ENCODE measurements around the gene STXBP4.

Gene STXBP4

DNA sequence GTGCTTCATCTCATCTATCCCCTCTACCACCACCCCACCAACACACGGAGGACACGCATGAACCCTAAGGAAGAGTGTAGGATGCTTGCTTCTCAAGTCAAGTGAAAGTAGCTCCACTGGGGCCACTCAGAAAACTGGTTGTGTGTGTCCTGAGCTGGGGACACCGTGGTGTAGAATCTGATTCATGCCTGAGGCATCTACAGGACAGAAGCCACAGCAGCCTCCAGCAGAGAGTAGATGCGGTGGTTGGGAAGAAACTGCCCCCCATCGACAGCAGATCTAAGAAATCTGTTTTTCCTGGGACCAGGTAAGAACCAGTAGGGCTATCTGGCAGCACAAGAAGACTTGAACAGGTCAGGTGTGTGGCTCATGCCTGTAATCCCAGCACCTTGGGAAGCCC is 244.3 kb downstream of the STXBP4 start:
- H3K27ac ChIP-seq (ENCODE audit: low read length), result no peak overlapping the region
- no peaks in the 10 kb centered on the region for H3K9me3 ChIP-seq (replicated peaks; ENCODE audit: insufficient read depth, low read length)
- H2AFZ ChIP-seq (ENCODE audit: low read length), result no peak overlapping the region
- no peaks in the 10 kb centered on the region for H3K79me2 ChIP-seq (ENCODE audit: low read length)
- no peaks in the 10 kb centered on the region for H3K27me3 ChIP-seq (replicated peaks; ENCODE audit: insufficient read depth, low read length)
- no peak for DNase-seq
- no peak overlapping the region for H3K4me2 ChIP-seq (ENCODE audit: low read depth, low read length)
- no peaks in the 10 kb centered on the region for H3F3A ChIP-seq (ENCODE audit: insufficient read depth, low read length)
- H3K36me3 ChIP-seq (replicated peaks; ENCODE audit: insufficient read depth, low read length), result no peaks in the 10 kb centered on the region
- H3K9me2 ChIP-seq (replicated peaks; ENCODE audit: insufficient read depth, low read length), result no peaks in the 10 kb centered on the region
- no peaks in the 10 kb centered on the region for H3K4me1 ChIP-seq (ENCODE audit: low read length)
- TF ChIP-seq, protein P1, sequence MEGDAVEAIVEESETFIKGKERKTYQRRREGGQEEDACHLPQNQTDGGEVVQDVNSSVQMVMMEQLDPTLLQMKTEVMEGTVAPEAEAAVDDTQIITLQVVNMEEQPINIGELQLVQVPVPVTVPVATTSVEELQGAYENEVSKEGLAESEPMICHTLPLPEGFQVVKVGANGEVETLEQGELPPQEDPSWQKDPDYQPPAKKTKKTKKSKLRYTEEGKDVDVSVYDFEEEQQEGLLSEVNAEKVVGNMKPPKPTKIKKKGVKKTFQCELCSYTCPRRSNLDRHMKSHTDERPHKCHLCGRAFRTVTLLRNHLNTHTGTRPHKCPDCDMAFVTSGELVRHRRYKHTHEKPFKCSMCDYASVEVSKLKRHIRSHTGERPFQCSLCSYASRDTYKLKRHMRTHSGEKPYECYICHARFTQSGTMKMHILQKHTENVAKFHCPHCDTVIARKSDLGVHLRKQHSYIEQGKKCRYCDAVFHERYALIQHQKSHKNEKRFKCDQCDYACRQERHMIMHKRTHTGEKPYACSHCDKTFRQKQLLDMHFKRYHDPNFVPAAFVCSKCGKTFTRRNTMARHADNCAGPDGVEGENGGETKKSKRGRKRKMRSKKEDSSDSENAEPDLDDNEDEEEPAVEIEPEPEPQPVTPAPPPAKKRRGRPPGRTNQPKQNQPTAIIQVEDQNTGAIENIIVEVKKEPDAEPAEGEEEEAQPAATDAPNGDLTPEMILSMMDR (IDR thresholded peaks at IDR 0.05; ENCODE audit: low read length), result no peak
- TF ChIP-seq EZH2 (optimal IDR thresholded peaks at IDR 0.05; ENCODE audit: low read depth, low read length) (no peak), EZH2phosphoT487 (IDR thresholded peaks at IDR 0.05; ENCODE audit: low read length) (no peak)
- H3K4me3 ChIP-seq (ENCODE audit: low read length), result no peak overlapping the region
- H4K20me1 ChIP-seq (ENCODE audit: insufficient read depth, low read length), result no peaks in the 10 kb centered on the region
- no peak overlapping the region for H3K9ac ChIP-seq (ENCODE audit: low read length)

DNA sequence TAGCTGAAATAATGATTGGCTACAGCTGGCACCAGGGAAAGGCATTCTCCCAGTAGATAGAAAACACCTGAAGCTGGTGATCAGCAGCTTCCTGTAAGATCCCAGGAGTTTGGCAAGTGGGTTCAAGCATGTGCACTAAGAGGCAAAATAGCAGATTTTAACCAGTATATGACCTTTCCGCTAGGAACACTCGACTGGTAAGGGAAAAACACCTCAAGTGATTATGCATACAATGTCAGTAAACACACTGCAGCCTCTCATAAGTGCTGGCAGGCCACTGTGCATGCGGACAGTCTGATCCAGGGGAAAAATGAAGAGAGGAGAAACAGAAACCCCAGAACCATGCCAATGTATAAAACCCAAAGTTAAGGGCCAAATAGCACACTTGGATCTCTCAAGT is 247.1 kb downstream of the STXBP4 start:
- H3K79me2 ChIP-seq (ENCODE audit: low read length), result no peaks in the 10 kb centered on the region
- no peaks in the 10 kb centered on the region for H3K9me3 ChIP-seq (replicated peaks; ENCODE audit: insufficient read depth, low read length)
- H3K4me1 ChIP-seq (ENCODE audit: low read length), result no peaks in the 10 kb centered on the region
- no peaks in the 10 kb centered on the region for H4K20me1 ChIP-seq (ENCODE audit: insufficient read depth, low read length)
- no peak for DNase-seq
- H3K27ac ChIP-seq (ENCODE audit: low read length), result no peak overlapping the region
- H2AFZ ChIP-seq (ENCODE audit: low read length), result no peak overlapping the region
- no peak overlapping the region for H3K4me3 ChIP-seq (ENCODE audit: low read length)
- H3K9me2 ChIP-seq (replicated peaks; ENCODE audit: insufficient read depth, low read length), result no peaks in the 10 kb centered on the region
- TF ChIP-seq EZH2phosphoT487 (IDR thresholded peaks at IDR 0.05; ENCODE audit: low read length) (no peak), EZH2 (optimal IDR thresholded peaks at IDR 0.05; ENCODE audit: low read depth, low read length) (no peak)
- TF ChIP-seq, protein P1 (IDR thresholded peaks at IDR 0.05; ENCODE audit: low read length), result no peak
- H3K36me3 ChIP-seq (replicated peaks; ENCODE audit: insufficient read depth, low read length), result no peaks in the 10 kb centered on the region
- H3F3A ChIP-seq (ENCODE audit: insufficient read depth, low read length), result no peaks in the 10 kb centered on the region
- H3K27me3 ChIP-seq (replicated peaks; ENCODE audit: insufficient read depth, low read length), result no peaks in the 10 kb centered on the region
- no peak overlapping the region for H3K4me2 ChIP-seq (ENCODE audit: low read depth, low read length)
- H3K9ac ChIP-seq (ENCODE audit: low read length), result no peak overlapping the region

DNA sequence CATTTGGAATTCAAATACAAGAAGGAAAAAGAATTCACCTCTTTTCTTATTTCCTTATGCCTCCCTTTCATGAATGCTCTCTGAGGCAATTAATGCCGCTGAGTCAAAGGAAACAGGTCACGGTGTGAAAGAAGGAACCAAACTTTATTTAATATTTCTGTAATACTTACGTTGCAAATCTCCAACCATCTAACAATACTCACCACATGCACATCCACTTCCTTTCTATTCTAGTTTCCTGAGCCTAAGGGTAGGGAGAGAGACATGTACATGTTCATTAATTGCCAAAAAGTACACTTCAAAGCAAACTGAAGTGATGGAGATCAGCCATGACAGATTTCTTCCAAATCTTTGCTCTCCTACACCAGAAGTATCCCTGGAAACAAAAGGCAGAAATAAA is 248.3 kb downstream of the STXBP4 start:
- Histone ChIP-seq H3K27ac (ENCODE audit: low read length) (no peak overlapping the region), H3F3A (ENCODE audit: insufficient read depth, low read length) (no peaks in the 10 kb centered on the region), H3K79me2 (ENCODE audit: low read length) (no peaks in the 10 kb centered on the region), H3K27me3 (replicated peaks; ENCODE audit: insufficient read depth, low read length) (no peaks in the 10 kb centered on the region), H3K4me3 (ENCODE audit: low read length) (no peak overlapping the region), H3K9ac (ENCODE audit: low read length) (no peak overlapping the region), H3K4me2 (ENCODE audit: low read depth, low read length) (no peak overlapping the region), H3K9me3 (replicated peaks; ENCODE audit: insufficient read depth, low read length) (no peaks in the 10 kb centered on the region), H3K4me1 (ENCODE audit: low read length) (no peaks in the 10 kb centered on the region), H4K20me1 (ENCODE audit: insufficient read depth, low read length) (no peaks in the 10 kb centered on the region), H2AFZ (ENCODE audit: low read length) (no peak overlapping the region), H3K36me3 (replicated peaks; ENCODE audit: insufficient read depth, low read length) (no peaks in the 10 kb centered on the region), H3K9me2 (replicated peaks; ENCODE audit: insufficient read depth, low read length) (no peaks in the 10 kb centered on the region)
- TF ChIP-seq EZH2phosphoT487 (IDR thresholded peaks at IDR 0.05; ENCODE audit: low read length), result no peak
- TF ChIP-seq, protein P1 (IDR thresholded peaks at IDR 0.05; ENCODE audit: low read length), result no peak
- no peak for TF ChIP-seq EZH2 (optimal IDR thresholded peaks at IDR 0.05; ENCODE audit: low read depth, low read length)
- DNase-seq, result no peak

Data from MM.1S (cell line).